Ascending aorta (tissue), 2 donors: ENCODE results near the gene CNTN3. TPM values are rescaled to one million over a fixed set of nuclear protein-coding genes. Genes with fewer than 3 reads are reported as not detected.

Experiments used
- DNase-seq, 2 donors: peaks; one replicate each; pipeline ENCODE4 v3.0.0-alpha.2; 2019; ENCODE audit warnings: low spot score in 2 of 2
- H3K27ac ChIP-seq, 2 donors: fragments of 200-600 bp; sonication (generic); one replicate each; pipeline ENCODE4 v1.5.1; 2016 to 2017; ENCODE audit warnings: mild to moderate bottlenecking in 1 of 2
- H3K27me3 ChIP-seq: fragments of 200-600 bp; sonication (generic); one replicate; pipeline ENCODE4 v1.5.1; 2017
- H3K36me3 ChIP-seq, 2 donors: fragments of 200-600 bp; sonication (generic); one replicate each; pipeline ENCODE4 v1.5.1; 2016
- H3K4me1 ChIP-seq, 2 donors: fragments of 200-600 bp; sonication (generic); one replicate each; pipeline ENCODE4 v1.5.1; 2016 to 2017; ENCODE audit warnings: mild to moderate bottlenecking in 1 of 2
- H3K4me3 ChIP-seq, 2 donors: fragments of 200-600 bp; sonication (generic); one replicate each; pipeline ENCODE4 v1.5.1; 2016 to 2017; ENCODE audit warnings: mild to moderate bottlenecking in 1 of 2
- H3K9me3 ChIP-seq, 2 donors: fragments of 200-600 bp; sonication (generic); one replicate each; pipeline ENCODE4 v1.5.1; 2016
- intact Hi-C: fragments of 100-400 bp; cut with DNase I; formaldehyde crosslinking; loops from one replicate; pipeline ENCODE4 v1.15.1; 2023
- total RNA-seq: library from RNA; depleted of rRNA; stranded (reverse); fragments of >200 nt; gene quantifications from one replicate; pipeline ENCODE4 v1.1.0, GENCODE V29; 2016
- TF ChIP-seq, protein P1 (sequence below), 3 experiments: fragments of 200-600 bp in 2 of 3; fragments of 450-650 bp in 1 of 3; sonication (generic) in 2 of 3; IDR thresholded peaks; one replicate each; pipeline ENCODE4 v1.5.1; 2016 to 2019; ENCODE audit warnings: antibody characterized with exemption in 3 of 3, mild to moderate bottlenecking in 1 of 3, moderate library complexity in 1 of 3

CNTN3 gene
- total RNA-seq, 1 donor from 2014 or later, result 0.11 TPM

DNA sequence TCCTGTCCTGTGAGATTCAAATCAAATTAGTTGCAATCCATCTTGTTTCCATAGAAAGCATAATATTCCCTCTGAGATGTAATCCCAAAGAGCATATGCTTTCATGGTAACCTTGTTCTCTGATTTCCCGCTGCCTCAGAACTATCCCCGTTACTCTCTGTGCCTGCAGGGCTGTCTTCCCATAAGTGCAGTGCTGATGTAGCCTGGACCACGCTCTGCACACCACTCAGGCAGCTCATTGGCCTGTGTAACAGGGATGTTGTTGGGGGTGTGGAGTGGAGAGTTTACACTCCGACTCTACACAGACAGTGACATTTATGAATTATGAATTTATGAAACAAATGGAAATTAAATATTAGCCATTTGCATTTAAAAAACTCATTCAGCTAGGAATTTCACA lies 33.6 kb upstream of the CNTN3 start:
- intact Hi-C loops, result no loop called here
- Histone ChIP-seq H3K36me3 (no peaks in the 10 kb centered on the region), H3K4me3 (no peak overlapping the region), H3K27me3 (no peaks in the 10 kb centered on the region), H3K9me3 (no peaks in the 10 kb centered on the region), H3K27ac (no peak overlapping the region), H3K4me1 (no peaks in the 10 kb centered on the region)
- DNase-seq, result no peak
- TF ChIP-seq, protein P1, sequence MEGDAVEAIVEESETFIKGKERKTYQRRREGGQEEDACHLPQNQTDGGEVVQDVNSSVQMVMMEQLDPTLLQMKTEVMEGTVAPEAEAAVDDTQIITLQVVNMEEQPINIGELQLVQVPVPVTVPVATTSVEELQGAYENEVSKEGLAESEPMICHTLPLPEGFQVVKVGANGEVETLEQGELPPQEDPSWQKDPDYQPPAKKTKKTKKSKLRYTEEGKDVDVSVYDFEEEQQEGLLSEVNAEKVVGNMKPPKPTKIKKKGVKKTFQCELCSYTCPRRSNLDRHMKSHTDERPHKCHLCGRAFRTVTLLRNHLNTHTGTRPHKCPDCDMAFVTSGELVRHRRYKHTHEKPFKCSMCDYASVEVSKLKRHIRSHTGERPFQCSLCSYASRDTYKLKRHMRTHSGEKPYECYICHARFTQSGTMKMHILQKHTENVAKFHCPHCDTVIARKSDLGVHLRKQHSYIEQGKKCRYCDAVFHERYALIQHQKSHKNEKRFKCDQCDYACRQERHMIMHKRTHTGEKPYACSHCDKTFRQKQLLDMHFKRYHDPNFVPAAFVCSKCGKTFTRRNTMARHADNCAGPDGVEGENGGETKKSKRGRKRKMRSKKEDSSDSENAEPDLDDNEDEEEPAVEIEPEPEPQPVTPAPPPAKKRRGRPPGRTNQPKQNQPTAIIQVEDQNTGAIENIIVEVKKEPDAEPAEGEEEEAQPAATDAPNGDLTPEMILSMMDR (IDR thresholded peaks at IDR 0.05), result no peak

DNA sequence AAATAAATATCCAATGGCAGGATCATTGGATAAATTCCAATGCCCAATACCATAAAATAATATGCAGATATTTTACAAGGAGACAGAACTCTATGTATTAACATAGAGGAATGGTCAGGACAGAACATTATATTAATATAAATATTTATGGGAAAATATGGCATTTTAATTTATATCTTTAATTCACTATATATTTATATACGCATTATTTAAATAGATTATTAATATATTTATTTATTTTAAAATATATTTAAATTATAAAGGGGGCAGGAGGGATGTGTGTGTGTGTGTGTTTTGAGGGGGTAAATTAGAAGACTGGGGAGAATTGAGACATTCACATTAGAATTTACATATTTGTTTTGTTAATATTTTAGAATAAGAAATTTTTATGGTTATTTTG lies 31.6 kb upstream of the CNTN3 start:
- Histone ChIP-seq H3K4me3 (no peak overlapping the region), H3K36me3 (no peaks in the 10 kb centered on the region), H3K9me3 (no peaks in the 10 kb centered on the region), H3K27ac (no peak overlapping the region), H3K27me3 (no peaks in the 10 kb centered on the region), H3K4me1 (no peaks in the 10 kb centered on the region)
- intact Hi-C loops, result no loop called here
- TF ChIP-seq, protein P1 (IDR thresholded peaks at IDR 0.05), result no peak
- DNase-seq, result no peak

DNA sequence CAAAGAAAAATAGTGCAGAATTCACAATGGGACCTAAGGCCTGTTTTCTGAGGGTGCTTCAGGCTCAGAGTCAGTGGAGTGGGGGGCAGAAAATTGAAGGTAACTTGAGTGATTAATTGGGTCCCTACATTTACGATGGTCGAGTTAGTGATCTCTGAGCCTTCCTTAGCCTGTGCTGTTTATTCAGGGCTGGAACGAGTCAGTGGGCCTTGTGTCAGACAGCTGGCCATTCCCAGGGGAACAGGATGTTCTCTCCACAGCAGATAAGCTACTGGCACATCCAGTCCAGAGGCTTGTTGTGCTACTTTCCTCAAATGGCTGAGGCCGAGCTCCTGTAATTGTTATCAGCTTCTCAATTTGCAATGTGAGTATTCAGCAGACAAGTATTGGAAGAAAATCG lies 29.2 kb upstream of the CNTN3 start:
- H3K27ac ChIP-seq, result no peak overlapping the region
- no peaks in the 10 kb centered on the region for H3K4me1 ChIP-seq

DNA sequence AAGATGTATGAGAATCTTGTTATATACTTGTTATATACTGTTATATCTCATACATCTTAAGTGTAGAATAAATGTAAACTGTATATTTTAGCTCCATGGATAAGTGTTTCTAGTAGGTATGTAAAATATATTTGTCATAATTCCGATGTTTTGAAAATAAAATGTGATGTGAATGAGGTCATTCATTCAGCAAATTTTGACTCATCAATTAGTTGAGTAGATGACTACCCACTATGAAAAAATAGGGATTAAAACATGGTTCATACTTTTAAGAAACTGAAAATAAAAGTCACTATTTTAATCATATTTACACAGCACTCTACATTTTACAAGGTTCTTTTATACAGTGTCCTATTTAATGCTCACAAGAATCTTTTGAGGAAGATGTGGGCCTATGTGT lies 28.4 kb upstream of the CNTN3 start:
- Histone ChIP-seq H3K4me3 (no peak overlapping the region), H3K27ac (no peak overlapping the region), H3K9me3 (no peaks in the 10 kb centered on the region), H3K36me3 (no peaks in the 10 kb centered on the region), H3K4me1 (no peaks in the 10 kb centered on the region), H3K27me3 (no peaks in the 10 kb centered on the region)
- intact Hi-C loops, result no loop called here
- TF ChIP-seq, protein P1 (IDR thresholded peaks at IDR 0.05), result no peak
- DNase-seq, result no peak

More for the DNA sequence above, 29.2 kb upstream of the CNTN3 start:
- intact Hi-C loops, result no loop called here
- Histone ChIP-seq H3K27me3 (no peaks in the 10 kb centered on the region), H3K36me3 (no peaks in the 10 kb centered on the region), H3K4me3 (no peak overlapping the region), H3K9me3 (no peaks in the 10 kb centered on the region)
- DNase-seq, result no peak
- TF ChIP-seq, protein P1 (IDR thresholded peaks at IDR 0.05), result no peak

DNA sequence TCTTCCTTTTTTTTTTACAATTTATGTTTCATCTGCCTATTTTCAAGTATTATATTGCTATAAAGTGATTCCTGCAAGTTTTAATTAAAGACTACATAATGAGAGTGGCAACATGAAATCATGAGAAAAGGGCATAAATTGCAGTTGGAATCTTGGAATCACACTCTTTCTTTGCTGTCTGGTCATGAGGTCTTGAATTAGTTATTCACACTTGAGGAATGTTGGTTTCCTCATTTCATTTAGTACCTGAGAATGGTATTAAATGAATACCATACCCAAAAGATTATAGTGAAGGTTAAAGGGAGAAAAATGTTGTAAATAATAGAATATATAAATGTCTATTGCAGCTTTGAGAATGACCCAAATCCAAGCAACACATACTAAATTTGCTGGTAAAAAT lies 25.8 kb upstream of the CNTN3 start:
- TF ChIP-seq, protein P1 (IDR thresholded peaks at IDR 0.05), result no peak
- no peak for DNase-seq
- Histone ChIP-seq H3K36me3 (no peaks in the 10 kb centered on the region), H3K9me3 (no peaks in the 10 kb centered on the region), H3K27ac (no peak overlapping the region), H3K27me3 (no peaks in the 10 kb centered on the region), H3K4me1 (no peaks in the 10 kb centered on the region), H3K4me3 (no peak overlapping the region)
- intact Hi-C loops, result no loop called here

DNA sequence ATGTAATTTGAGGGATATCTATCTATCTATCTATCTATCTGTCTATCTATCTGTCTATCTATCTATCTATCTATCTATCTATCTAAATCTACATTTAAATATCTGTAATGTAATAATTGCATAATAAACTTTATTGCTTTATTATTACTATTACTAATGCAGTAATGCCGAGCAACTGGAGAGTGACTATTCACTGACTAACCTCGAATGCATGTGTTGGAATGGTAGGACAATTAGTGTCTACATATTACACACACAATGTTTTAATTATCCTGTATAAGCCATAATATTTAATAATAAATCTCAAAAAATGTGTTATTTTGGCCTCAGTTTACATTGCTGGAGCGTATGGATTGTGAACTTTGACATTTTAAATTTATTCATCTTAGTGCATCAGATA lies 25.2 kb upstream of the CNTN3 start:
- Histone ChIP-seq H3K27me3 (no peaks in the 10 kb centered on the region), H3K9me3 (no peaks in the 10 kb centered on the region), H3K4me3 (no peak overlapping the region), H3K36me3 (no peaks in the 10 kb centered on the region), H3K4me1 (no peaks in the 10 kb centered on the region), H3K27ac (no peak overlapping the region)
- DNase-seq, result no peak
- TF ChIP-seq, protein P1 (IDR thresholded peaks at IDR 0.05), result no peak
- intact Hi-C loops, result no loop called here
